Neuron (in vitro differentiated cells): ENCODE data around the gene TUBA1C.
A peak's percentile ranks its signal among the peaks of the same experiment; 100 is the strongest.

ENCODE experiments used
- H2AFZ ChIP-seq: one replicate; pipeline ENCODE4 v1.6.1; 2013; ENCODE audit warnings: low read depth, mild to moderate bottlenecking, inconsistent platforms, low read length, moderate library complexity
- H3K27me3 ChIP-seq: one replicate; pipeline ENCODE4 v1.6.1; 2013; ENCODE audit warnings: low read length; ENCODE audit not compliant: insufficient read depth
- H3K36me3 ChIP-seq: one replicate; pipeline ENCODE4 v1.6.1; 2013; ENCODE audit warnings: low read length; ENCODE audit not compliant: insufficient read depth
- H3K4me1 ChIP-seq: one replicate; pipeline ENCODE4 v1.6.1; 2013; ENCODE audit warnings: low read length; ENCODE audit not compliant: insufficient read depth
- H3K4me3 ChIP-seq: 2 replicates; pipeline ENCODE4 v1.5.1; 2013; ENCODE audit warnings: mild to moderate bottlenecking, low read length, moderate library complexity
- H3K9me3 ChIP-seq: one replicate; pipeline ENCODE4 v1.6.1; 2013; ENCODE audit warnings: low read length

Gene TUBA1C

GRCh38 chr12:49322367-49322707, 57.5 kb downstream of the TUBA1C start:
- peaks cover 13% of the 10 kb centered on the region for H3K4me1 ChIP-seq
- peaks cover 12% of the 10 kb centered on the region for H3K36me3 ChIP-seq
- H3K9me3 ChIP-seq: no peaks in the 10 kb centered on the region
- peak overlapping the region; percentile 96 for H3K4me3 ChIP-seq
- peak overlapping the region; percentile 95 for H2AFZ ChIP-seq
- H3K27me3 ChIP-seq: no peaks in the 10 kb centered on the region

- Histone ChIP-seq H3K36me3 (peaks cover 16% of the 10 kb centered on the region), H3K9me3 (no peaks in the 10 kb centered on the region), H3K4me3 (peak within 1 kb of the TSS; percentile 96), H3K27me3 (no peaks in the 10 kb centered on the region), H2AFZ (peak within 1 kb of the TSS; percentile 95), H3K4me1 (peaks cover 13% of the 10 kb centered on the region)
These were observed 58.0 kb downstream of the TUBA1C start, which contains the start of gene TROAP for GRCh38 chr12:49322708-49323523. Gene TROAP, plus strand, starts transcription at chr12:49323255. Its CDS starts 354 bp downstream, at chr12:49323609.

GRCh38 chr12:49323524-49324097, 58.7 kb downstream of the TUBA1C start:
- Histone ChIP-seq H3K27me3 (no peaks in the 10 kb centered on the region), H3K36me3 (peaks cover 16% of the 10 kb centered on the region), H3K9me3 (no peaks in the 10 kb centered on the region), H3K4me3 (peak overlapping the region; percentile 96), H2AFZ (peak overlapping the region; percentile 95), H3K4me1 (peaks cover 13% of the 10 kb centered on the region)
